Measurements from ENCODE around the gene ABHD16B.

DNA sequence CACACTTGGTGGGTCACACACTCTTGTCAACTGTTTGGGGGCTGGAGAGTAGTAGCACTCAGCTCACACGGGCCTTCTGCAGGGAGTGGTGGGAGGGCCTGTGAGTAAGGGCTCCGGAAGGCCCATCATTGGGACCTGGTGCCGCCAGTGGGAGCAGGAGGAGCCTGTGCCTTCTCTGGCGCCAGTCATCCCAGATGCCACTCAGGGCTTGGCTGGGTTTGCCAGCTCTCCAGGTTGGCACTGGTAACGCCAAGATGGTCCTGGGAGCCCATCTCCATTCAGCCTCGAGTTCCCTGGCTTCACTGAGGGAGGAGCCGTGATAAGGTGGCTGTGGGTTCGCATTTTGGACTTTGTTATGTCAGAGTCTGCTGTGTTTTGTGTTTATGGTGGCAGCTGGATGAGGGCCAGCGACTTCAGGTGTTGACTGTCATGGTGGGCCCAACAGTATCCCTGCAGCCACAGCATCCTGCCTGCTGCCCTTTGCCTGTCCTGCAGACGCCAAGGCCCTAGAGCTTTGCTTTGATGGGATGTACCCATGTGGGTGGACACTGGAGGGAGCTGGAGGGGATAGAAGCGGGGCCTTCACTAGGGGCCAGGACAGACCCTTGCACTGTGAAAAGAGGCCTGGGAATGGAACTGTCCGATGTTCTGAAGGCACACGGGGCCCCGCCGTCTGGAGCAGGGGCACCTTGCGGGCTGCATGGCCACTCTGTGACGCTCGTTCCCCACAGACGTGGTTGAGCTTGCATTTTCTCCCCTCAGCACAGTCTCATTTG is 20.3 kb downstream of the ABHD16B start:
- TF ChIP-seq CTCF (IDR thresholded peaks at IDR 0.05): no peak
- TF ChIP-seq POLR2A (IDR thresholded peaks at IDR 0.05): no peak
- TF ChIP-seq POLR2AphosphoS5 (IDR thresholded peaks at IDR 0.05): no peak
